Head of caudate nucleus (tissue), 42 donors: ENCODE measurements around the gene MSTO1.
A peak's percentile ranks its signal among the peaks of the same experiment; 100 is the strongest.
"Not testable (repeated sequence)": the region's sequence is repeated elsewhere in the genome, so short reads cannot be mapped to it uniquely, and the experiment has no call there.

Experiments
- DNase-seq, 42 donors: peaks; one replicate each; pipeline versions ENCODE4 v3.0.0 to v3.0.0-alpha.2; 2020 to 2021; ENCODE audit warnings: mixed read lengths in 7 of 42
- intact Hi-C: fragments of 100-400 bp; cut with DNase I; formaldehyde crosslinking; loops from one replicate; pipeline ENCODE4 v1.15.0; 2022

MSTO1 gene

GRCh38 chr1:155607708-155608107, 2.3 kb upstream of the MSTO1 start:
- intact Hi-C loops = no loop called here

GRCh38 chr1:155608888-155609225, 1.2 kb upstream of the MSTO1 start:
- intact Hi-C loops = no loop called here
- no peak for DNase-seq

More at GRCh38 chr1:155607708-155608107, 2.3 kb upstream of the MSTO1 start:
- DNase-seq = no peak

GRCh38 chr1:155610257-155610647, 234 bp downstream of the MSTO1 start:
- DNase-seq, intact Hi-C loops: not testable (repeated sequence)

GRCh38 chr1:155613226-155613625, 3.2 kb downstream of the MSTO1 start:
- DNase-seq, intact Hi-C loops: not testable (repeated sequence)

- DNase-seq = no peak
- intact Hi-C loops = no loop called here
These were observed 12.2 kb downstream of the MSTO1 start for GRCh38 chr1:155622191-155622590.

GRCh38 chr1:155623357-155623756, 13.3 kb downstream of the MSTO1 start:
- no peak for DNase-seq
- intact Hi-C loops = no loop called here

GRCh38 chr1:155626428-155626827, 16.4 kb downstream of the MSTO1 start:
- intact Hi-C loops, DNase-seq: not testable (repeated sequence)

GRCh38 chr1:155636397-155637153, 26.6 kb downstream of the MSTO1 start:
- intact Hi-C loops = no loop called here
- DNase-seq = no peak

- intact Hi-C loops = no loop called here
- DNase-seq = no peak
These were observed 30.3 kb downstream of the MSTO1 start for GRCh38 chr1:155640367-155640766.

- intact Hi-C loops, DNase-seq: not testable (repeated sequence)
These were observed 32.7 kb downstream of the MSTO1 start for GRCh38 chr1:155642559-155643180.

GRCh38 chr1:155643230-155643629, 33.2 kb downstream of the MSTO1 start:
- intact Hi-C loops = no loop called here
- no peak for DNase-seq

- DNase-seq = no peak
- intact Hi-C loops = no loop called here
These were observed 35.1 kb downstream of the MSTO1 start for GRCh38 chr1:155645034-155645598.

GRCh38 chr1:155645648-155646047, 35.6 kb downstream of the MSTO1 start:
- peak in 2 of 42 donors; percentile 21 to 56 for DNase-seq
- intact Hi-C loops = no loop called here

- intact Hi-C loops = no loop called here
- no peak for DNase-seq
These were observed 36.3 kb downstream of the MSTO1 start for GRCh38 chr1:155646307-155646706.

- peak in 22 of 42 donors; percentile 10 to 75 (median 37) for DNase-seq
- intact Hi-C loops = no loop called here
These were observed 38.5 kb downstream of the MSTO1 start for GRCh38 chr1:155648207-155649147.

- DNase-seq = no peak
- intact Hi-C loops = no loop called here
These were observed 39.7 kb downstream of the MSTO1 start for GRCh38 chr1:155649676-155650075.

GRCh38 chr1:155650231-155650757, 40.3 kb downstream of the MSTO1 start:
- intact Hi-C loops = no loop called here
- no peak for DNase-seq

- intact Hi-C loops = no loop called here
- no peak for DNase-seq
These were observed 42.0 kb downstream of the MSTO1 start for GRCh38 chr1:155651861-155652661.
